ENCODE results near the gene HLF. TPM values are rescaled to one million over a fixed set of nuclear protein-coding genes. Genes with fewer than 3 reads are reported as not detected.

Gene HLF
- total and polyA plus RNA-seq, 4 donors, result 8.0 to 59.3 (median 24.6) TPM

GRCh38 chr17:55348749-55349354, 84.1 kb downstream of the HLF start:
- no peak overlapping the region for H3K9ac ChIP-seq (ENCODE audit: low read depth in 1 of 2, low read length in 2 of 2)
- H3K4me3 ChIP-seq (ENCODE audit: low read depth in 1 of 3, low read length in 3 of 3), result no peak overlapping the region
- TF ChIP-seq HNF4A (conservative IDR thresholded peaks at IDR 0.05) (no peak), NR2F2 (IDR thresholded peaks at IDR 0.05) (no peak), SP1 (IDR thresholded peaks at IDR 0.05) (no peak), CTCF (IDR thresholded peaks at IDR 0.05; ENCODE audit: low read depth, low read length, missing input control) (peak; percentile 90), RXRA (IDR thresholded peaks at IDR 0.05) (peak in 1 of 2 donors; percentile 17), YY1 (IDR thresholded peaks at IDR 0.05) (peak; percentile 29), RAD21 (IDR thresholded peaks at IDR 0.05) (peak; percentile 96 to 97), MAX (IDR thresholded peaks at IDR 0.05) (no peak), TAF1 (conservative IDR thresholded peaks at IDR 0.05) (no peak), ATF3 (IDR thresholded peaks at IDR 0.05) (no peak), GABPA (IDR thresholded peaks at IDR 0.05 in 1 of 2, conservative IDR thresholded peaks at IDR 0.05 in 1 of 2) (no peak)
- H3K27ac ChIP-seq (ENCODE audit: low read depth in 1 of 2, low read length in 2 of 2), result no peak overlapping the region
- H3K27me3 ChIP-seq (ENCODE audit: control insufficient read depth in 4 of 4, insufficient read depth in 4 of 4, low read length in 3 of 4), result no peaks in the 10 kb centered on the region
- no peaks in the 10 kb centered on the region for H3K36me3 ChIP-seq (ENCODE audit: control insufficient read depth in 4 of 4, insufficient read depth in 3 of 4, low read depth in 1 of 4, low read length in 3 of 4)
- peaks cover 0 to 7% (median 2%) of the 10 kb centered on the region in 4 donors for H3K4me1 ChIP-seq (ENCODE audit: control insufficient read depth in 4 of 4, insufficient read depth in 4 of 4, low read length in 3 of 4)
- no peaks in the 10 kb centered on the region for H3K9me3 ChIP-seq (ENCODE audit: control insufficient read depth in 4 of 4, low read length in 3 of 4)
- DNase-seq (ENCODE audit: low spot score), result peak; percentile 58
- WGBS, result 13% methylated on average over 10 of the region's 10 CpGs

- Histone ChIP-seq H3K4me3 (ENCODE audit: low read depth in 1 of 3, low read length in 3 of 3) (no peak overlapping the region), H3K27me3 (ENCODE audit: control insufficient read depth in 4 of 4, insufficient read depth in 4 of 4, low read length in 3 of 4) (no peaks in the 10 kb centered on the region), H3K9ac (ENCODE audit: low read depth in 1 of 2, low read length in 2 of 2) (no peak overlapping the region), H3K27ac (ENCODE audit: low read depth in 1 of 2, low read length in 2 of 2) (no peak overlapping the region), H3K4me1 (ENCODE audit: control insufficient read depth in 4 of 4, insufficient read depth in 4 of 4, low read length in 3 of 4) (peaks cover 0 to 7% (median 2%) of the 10 kb centered on the region in 4 donors), H3K36me3 (ENCODE audit: control insufficient read depth in 4 of 4, insufficient read depth in 3 of 4, low read depth in 1 of 4, low read length in 3 of 4) (no peaks in the 10 kb centered on the region), H3K9me3 (ENCODE audit: control insufficient read depth in 4 of 4, low read length in 3 of 4) (no peaks in the 10 kb centered on the region)
- 28% methylated on average over 2 of the region's 2 CpGs for WGBS
- DNase-seq (ENCODE audit: low spot score), result no peak
- no peak for TF ChIP-seq CTCF (IDR thresholded peaks at IDR 0.05; ENCODE audit: low read depth, low read length, missing input control)
- TF ChIP-seq EGR1 (IDR thresholded peaks at IDR 0.05; ENCODE audit: low read depth in 2 of 2), result no peak
- no peak for TF ChIP-seq ZBTB33 (IDR thresholded peaks at IDR 0.05)
- no peak for TF ChIP-seq SP1 (IDR thresholded peaks at IDR 0.05)
- no peak for TF ChIP-seq RXRA (IDR thresholded peaks at IDR 0.05)
- TF ChIP-seq RAD21 (IDR thresholded peaks at IDR 0.05), result no peak
- TF ChIP-seq TAF1 (conservative IDR thresholded peaks at IDR 0.05), result no peak
Measured at GRCh38 chr17:55350825-55351205, 86.1 kb downstream of the HLF start.

Measured in liver (tissue), 9 donors.